H1 (cell line): ENCODE data around the gene SORL1-AS1.

Source experiments
- BACH1 ChIP-seq: IDR thresholded peaks from 2 replicates; pipeline ENCODE4 v1.6.1; 2012; ENCODE audit warnings: low read length, improper control_type of control experiment
- CREB1 ChIP-seq: IDR thresholded peaks from 2 replicates; pipeline ENCODE4 v1.6.1; 2012; ENCODE audit warnings: inconsistent platforms
- RFX5 ChIP-seq: IDR thresholded peaks from 2 replicates; pipeline ENCODE4 v1.6.1; 2011; ENCODE audit warnings: low read depth, low read length, improper control_type of control experiment, borderline replicate concordance
- SIN3A ChIP-seq, 2 experiments: IDR thresholded peaks in 1 of 2; conservative IDR thresholded peaks in 1 of 2; 2 replicates each; pipeline ENCODE4 v1.6.1; 2011 to 2012; ENCODE audit warnings: low read length in 2 of 2, improper control_type of control experiment in 1 of 2, low read depth in 1 of 2, mild to moderate bottlenecking in 1 of 2
- SUZ12 ChIP-seq: fragments of 200-600 bp; sonication (generic); IDR thresholded peaks from 2 replicates; pipeline ENCODE4 v1.6.1; 2012; ENCODE audit warnings: mild to moderate bottlenecking, inconsistent platforms, low read length, moderate library complexity, mixed read lengths
- TF ChIP-seq, protein P1 (sequence below): IDR thresholded peaks from 2 replicates; pipeline ENCODE4 v1.6.1; 2012; ENCODE audit warnings: inconsistent platforms

The SORL1-AS1 gene

DNA sequence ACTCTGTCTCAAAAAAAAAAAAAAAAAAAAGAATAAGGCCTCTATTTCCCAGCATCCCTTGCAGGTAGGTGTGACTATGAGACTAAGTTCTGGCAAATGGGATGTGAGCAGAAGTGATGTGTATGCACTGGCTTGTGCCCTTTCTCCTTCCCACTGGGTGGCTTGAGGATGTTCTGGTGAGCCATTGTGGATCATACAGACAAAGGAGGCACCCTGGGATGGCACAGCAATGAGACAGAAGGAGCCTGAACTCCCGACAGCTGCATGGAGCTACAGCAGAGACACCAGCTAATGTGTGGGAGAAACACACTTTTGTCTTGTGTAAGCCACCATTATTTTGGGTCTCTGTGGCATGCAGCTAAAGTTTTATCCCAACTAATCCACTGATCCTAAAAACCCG, 11.2 kb downstream of the SORL1-AS1 start (continued):
- TF ChIP-seq, protein P1, sequence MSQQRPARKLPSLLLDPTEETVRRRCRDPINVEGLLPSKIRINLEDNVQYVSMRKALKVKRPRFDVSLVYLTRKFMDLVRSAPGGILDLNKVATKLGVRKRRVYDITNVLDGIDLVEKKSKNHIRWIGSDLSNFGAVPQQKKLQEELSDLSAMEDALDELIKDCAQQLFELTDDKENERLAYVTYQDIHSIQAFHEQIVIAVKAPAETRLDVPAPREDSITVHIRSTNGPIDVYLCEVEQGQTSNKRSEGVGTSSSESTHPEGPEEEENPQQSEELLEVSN: no peak
- TF ChIP-seq CREB1 (no peak), BACH1 (no peak), RFX5 (no peak), SIN3A (conservative IDR thresholded peaks at IDR 0.05 in 1 of 2, IDR thresholded peaks at IDR 0.05 in 1 of 2; ENCODE audit: low read depth in 1 of 2, low read length in 2 of 2) (no peak), SUZ12 (no peak)
